ENCODE measurements around the gene ZNF467. TPM values are rescaled to one million over a fixed set of nuclear protein-coding genes. Genes with fewer than 3 reads are reported as not detected.

The ZNF467 gene
- total RNA-seq, 1 experiment from 2014 or later = 11.3 TPM

DNA sequence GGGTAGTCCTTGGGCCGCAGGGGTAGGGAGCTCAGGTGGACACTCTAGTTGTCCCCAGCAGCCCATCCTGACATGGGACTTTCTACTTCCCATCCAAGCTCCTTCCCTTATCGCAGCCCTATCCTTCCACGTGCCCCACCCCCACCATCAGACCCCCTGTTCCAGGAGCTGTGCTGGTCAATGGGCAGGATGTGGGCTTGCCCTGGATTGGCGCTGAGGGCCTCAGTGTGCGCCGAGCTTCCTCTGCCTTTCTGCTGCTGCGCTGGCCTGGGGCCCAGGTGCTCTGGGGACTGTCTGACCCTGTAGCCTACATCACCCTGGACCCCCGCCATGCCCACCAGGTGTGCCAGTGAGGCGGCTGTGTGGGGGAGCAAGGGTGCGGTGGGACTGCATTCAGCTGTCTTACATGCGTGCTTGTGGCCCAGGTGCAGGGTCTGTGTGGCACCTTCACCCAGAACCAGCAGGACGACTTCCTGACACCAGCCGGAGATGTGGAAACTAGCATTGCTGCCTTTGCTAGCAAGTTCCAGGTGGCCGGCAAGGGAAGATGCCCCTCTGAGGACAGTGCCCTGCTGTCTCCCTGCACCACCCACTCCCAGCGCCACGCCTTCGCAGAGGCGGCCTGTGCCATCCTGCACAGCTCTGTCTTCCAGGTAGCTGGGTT lies 9.4 kb upstream of the ZNF467 start:
- no peak overlapping the region for H3K4me3 ChIP-seq (replicated peaks in 1 of 2; ENCODE audit: low read depth in 1 of 2, low read length in 2 of 2)
- peaks cover 0 to 8% of the 10 kb centered on the region in 2 experiments; a peak in 1 of 4 replicates for H3K4me1 ChIP-seq (ENCODE audit: control insufficient read depth in 1 of 2, insufficient read depth in 2 of 2, low read length in 2 of 2)
- ChIA-PET RAD21 (ENCODE audit: low non-redundant PET in 1 of 2, low total read pairs in 2 of 2, uncharacterized antibody in 2 of 2, unreplicated experiment in 2 of 2) (no interaction called here), POLR2A (no interaction called here), CTCF (no interaction called here)
- intact Hi-C loops (cut with micrococcal nuclease) = no loop called here
- no peaks in the 10 kb centered on the region for H3K79me2 ChIP-seq (ENCODE audit: insufficient read depth, low read length)
- H3K9ac ChIP-seq (ENCODE audit: low read length) = no peak overlapping the region
- no peaks in the 10 kb centered on the region for H3K27me3 ChIP-seq (ENCODE audit: insufficient read depth, low read length)
- no peak for TF ChIP-seq REST (IDR thresholded peaks at IDR 0.05; ENCODE audit: low read depth)
- no peak for TF ChIP-seq POLR2AphosphoS5 (IDR thresholded peaks at IDR 0.05; ENCODE audit: low read depth, low read length)
- TF ChIP-seq TCF7L2 (IDR thresholded peaks at IDR 0.05; ENCODE audit: borderline replicate concordance, extremely low read depth, insufficient read depth, insufficient read length) = no peak
- TF ChIP-seq SIN3A (IDR thresholded peaks at IDR 0.05; ENCODE audit: low read depth) = no peak
- no peak for TF ChIP-seq EGR1 (IDR thresholded peaks at IDR 0.05; ENCODE audit: low read depth)
- TF ChIP-seq RAD21 (IDR thresholded peaks at IDR 0.05; ENCODE audit: low read depth) = no peak
- TF ChIP-seq ZFX (IDR thresholded peaks at IDR 0.05) = no peak
- no peak for TF ChIP-seq SP1 (IDR thresholded peaks at IDR 0.05; ENCODE audit: low read depth)
- no peak for TF ChIP-seq JUND (IDR thresholded peaks at IDR 0.05)
- no peak for TF ChIP-seq FOSL1 (IDR thresholded peaks at IDR 0.05; ENCODE audit: low read depth)
- TF ChIP-seq SRF (IDR thresholded peaks at IDR 0.05; ENCODE audit: low read depth) = no peak
- no peak for TF ChIP-seq YY1 (IDR thresholded peaks at IDR 0.05; ENCODE audit: extremely low read depth, insufficient replicate concordance, low read depth, low read length)
- TF ChIP-seq ZNF274 (IDR thresholded peaks at IDR 0.05; ENCODE audit: low read depth, low read length) = no peak
- TF ChIP-seq, protein P1, sequence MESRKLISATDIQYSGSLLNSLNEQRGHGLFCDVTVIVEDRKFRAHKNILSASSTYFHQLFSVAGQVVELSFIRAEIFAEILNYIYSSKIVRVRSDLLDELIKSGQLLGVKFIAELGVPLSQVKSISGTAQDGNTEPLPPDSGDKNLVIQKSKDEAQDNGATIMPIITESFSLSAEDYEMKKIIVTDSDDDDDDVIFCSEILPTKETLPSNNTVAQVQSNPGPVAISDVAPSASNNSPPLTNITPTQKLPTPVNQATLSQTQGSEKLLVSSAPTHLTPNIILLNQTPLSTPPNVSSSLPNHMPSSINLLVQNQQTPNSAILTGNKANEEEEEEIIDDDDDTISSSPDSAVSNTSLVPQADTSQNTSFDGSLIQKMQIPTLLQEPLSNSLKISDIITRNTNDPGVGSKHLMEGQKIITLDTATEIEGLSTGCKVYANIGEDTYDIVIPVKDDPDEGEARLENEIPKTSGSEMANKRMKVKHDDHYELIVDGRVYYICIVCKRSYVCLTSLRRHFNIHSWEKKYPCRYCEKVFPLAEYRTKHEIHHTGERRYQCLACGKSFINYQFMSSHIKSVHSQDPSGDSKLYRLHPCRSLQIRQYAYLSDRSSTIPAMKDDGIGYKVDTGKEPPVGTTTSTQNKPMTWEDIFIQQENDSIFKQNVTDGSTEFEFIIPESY (IDR thresholded peaks at IDR 0.05; ENCODE audit: extremely low read depth, insufficient replicate concordance, low read length) = no peak
- H3K36me3 ChIP-seq (ENCODE audit: control insufficient read depth in 1 of 2, insufficient read depth in 2 of 2, low read length in 2 of 2) = no peaks in the 10 kb centered on the region
- no peak overlapping the region for H2AFZ ChIP-seq (ENCODE audit: low read depth, low read length, poor library complexity, severe bottlenecking)
- H3K9me2 ChIP-seq (ENCODE audit: insufficient read depth) = no peaks in the 10 kb centered on the region
- no peaks in the 10 kb centered on the region for H4K20me1 ChIP-seq (ENCODE audit: insufficient read depth)
- H3K4me2 ChIP-seq (ENCODE audit: low read length) = no peak overlapping the region
- ATAC-seq = no peak
- DNase-seq (ENCODE audit: low read depth, low spot score) = no peak
- no peaks in the 10 kb centered on the region for H3K9me3 ChIP-seq (ENCODE audit: control insufficient read depth in 1 of 2, insufficient read depth in 1 of 2, low read depth in 1 of 2, low read length in 2 of 2)
- H3K27ac ChIP-seq (ENCODE audit: low read depth, low read length) = no peak overlapping the region
- BruUV-seq (replicated peaks) = no TSS peak

Data from HCT116 (cell line).